GM18951 (cell line): ENCODE measurements around the gene ADIPOR2.
A peak's percentile ranks its signal among the peaks of the same experiment; 100 is the strongest.

ENCODE experiments used
- POLR2A ChIP-seq: IDR thresholded peaks from 4 replicates; pipeline ENCODE4 v1.6.1; 2011; ENCODE audit warnings: mild to moderate bottlenecking; ENCODE audit not compliant: insufficient read length, insufficient read depth; ENCODE audit errors: extremely low read depth
- in situ Hi-C: fragments of 300-500 bp; cut with MboI; formaldehyde crosslinking; loops from one replicate; pipeline ENCODE4 v1.12.0; 2022; ENCODE audit warnings: low sequenced_read_pairs, mixed read lengths, inconsistent platforms; ENCODE audit not compliant: unreplicated experiment

ADIPOR2 gene

GRCh38 chr12:1800401-1801302 lies 109.8 kb downstream of the ADIPOR2 start:
- TF ChIP-seq POLR2A: no peak
- in situ Hi-C loops: loop anchor here (25.0 kb wide), 1 partner anchor 512 kb away; no protein-coding TSS in a partner anchor

GRCh38 chr12:1801303-1801975 lies 110.6 kb downstream of the ADIPOR2 start:
- in situ Hi-C loops: loop anchor here (25.0 kb wide), 1 partner anchor 511 kb away; no protein-coding TSS in a partner anchor
- TF ChIP-seq POLR2A: no peak

- in situ Hi-C loops: loop anchor here (25.0 kb wide), 1 partner anchor 509 kb away; no protein-coding TSS in a partner anchor
- TF ChIP-seq POLR2A: no peak
Measured at GRCh38 chr12:1803736-1804135, 112.9 kb downstream of the ADIPOR2 start.

GRCh38 chr12:1804545-1805332 lies 113.9 kb downstream of the ADIPOR2 start:
- in situ Hi-C loops: loop anchor here (25.0 kb wide), 1 partner anchor 508 kb away; no protein-coding TSS in a partner anchor
- TF ChIP-seq POLR2A: peak; percentile 47

GRCh38 chr12:1805441-1806081 lies 114.7 kb downstream of the ADIPOR2 start:
- in situ Hi-C loops: loop anchor here (25.0 kb wide), 1 partner anchor 507 kb away; no protein-coding TSS in a partner anchor
- no peak for TF ChIP-seq POLR2A

- in situ Hi-C loops: loop anchor here (25.0 kb wide), 1 partner anchor 506 kb away; no protein-coding TSS in a partner anchor
- no peak for TF ChIP-seq POLR2A
Measured at GRCh38 chr12:1806301-1807086, 115.6 kb downstream of the ADIPOR2 start.

- in situ Hi-C loops: loop anchor here (25.0 kb wide), 1 partner anchor 505 kb away; no protein-coding TSS in a partner anchor
- TF ChIP-seq POLR2A: no peak
Measured at GRCh38 chr12:1807087-1807860, 116.4 kb downstream of the ADIPOR2 start.

- no peak for TF ChIP-seq POLR2A
- in situ Hi-C loops: loop anchor here (25.0 kb wide), 1 partner anchor 504 kb away; no protein-coding TSS in a partner anchor
Measured at GRCh38 chr12:1808036-1808797, 117.3 kb downstream of the ADIPOR2 start.

- in situ Hi-C loops: loop anchor here (25.0 kb wide), 1 partner anchor 503 kb away; no protein-coding TSS in a partner anchor
- TF ChIP-seq POLR2A: no peak
Measured at GRCh38 chr12:1808798-1809480, 118.1 kb downstream of the ADIPOR2 start.
